ENCODE measurements around the gene LAMA5. TPM values are rescaled to one million over a fixed set of nuclear protein-coding genes. Genes with fewer than 3 reads are reported as not detected.

The LAMA5 gene
- total RNA-seq, 4 donors from 2014 or later: 164 to 427 (median 196) TPM

- WGBS, 2 donors: 89 to 96% methylated on average over 5 of the region's 5 CpGs
- TF ChIP-seq POLR2A (IDR thresholded peaks at IDR 0.05) (no peak), CTCF (IDR thresholded peaks at IDR 0.05) (no peak)
- intact Hi-C loops (cut with DNase I; ENCODE audit: low total_unique reads): no loop called here
- no peak overlapping the region for H3K4me3 ChIP-seq (ENCODE audit: low read depth, poor library complexity, severe bottlenecking)
- DNase-seq (ENCODE audit: low spot score in 2 of 2): no peak
Observed at GRCh38 chr20:62344092-62344491, 23.0 kb downstream of the LAMA5 start.

GRCh38 chr20:62342910-62343309 lies 24.2 kb downstream of the LAMA5 start:
- no peak for DNase-seq (ENCODE audit: low spot score in 2 of 2)
- TF ChIP-seq POLR2A (IDR thresholded peaks at IDR 0.05): no peak
- TF ChIP-seq CTCF (IDR thresholded peaks at IDR 0.05): no peak
- H3K4me3 ChIP-seq (ENCODE audit: low read depth, poor library complexity, severe bottlenecking): no peak overlapping the region
- intact Hi-C loops (cut with DNase I; ENCODE audit: low total_unique reads): no loop called here
- 65 to 70% methylated on average over 10 of the region's 10 CpGs for WGBS, 2 donors

GRCh38 chr20:62339647-62340062 lies 27.5 kb downstream of the LAMA5 start:
- no peak for DNase-seq (ENCODE audit: low spot score in 2 of 2)
- whole genome bisulfite sequencing, 2 donors: 75 to 77% methylated on average over 13 of the region's 14 CpGs
- TF ChIP-seq CTCF (IDR thresholded peaks at IDR 0.05) (no peak), POLR2A (IDR thresholded peaks at IDR 0.05) (no peak)
- H3K4me3 ChIP-seq (ENCODE audit: low read depth, poor library complexity, severe bottlenecking): no peak overlapping the region
- intact Hi-C loops (cut with DNase I; ENCODE audit: low total_unique reads): no loop called here

- TF ChIP-seq POLR2A (IDR thresholded peaks at IDR 0.05) (no peak), CTCF (IDR thresholded peaks at IDR 0.05) (no peak)
- intact Hi-C loops (cut with DNase I; ENCODE audit: low total_unique reads): no loop called here
- no peak overlapping the region for H3K4me3 ChIP-seq (ENCODE audit: low read depth, poor library complexity, severe bottlenecking)
- no peak for DNase-seq (ENCODE audit: low spot score in 2 of 2)
- WGBS, 2 donors: 90 to 92% methylated on average over 15 to 16 of the region's 16 CpGs
Observed at GRCh38 chr20:62338294-62338620, 28.9 kb downstream of the LAMA5 start.

- TF ChIP-seq CTCF (IDR thresholded peaks at IDR 0.05): no peak
- no peak for TF ChIP-seq POLR2A (IDR thresholded peaks at IDR 0.05)
- 83 to 90% methylated on average over 16 to 34 of the region's 34 CpGs for WGBS, 2 donors
- H3K4me3 ChIP-seq (ENCODE audit: low read depth, poor library complexity, severe bottlenecking): no peak overlapping the region
- DNase-seq (ENCODE audit: low spot score in 2 of 2): no peak
- intact Hi-C loops (cut with DNase I; ENCODE audit: low total_unique reads): no loop called here
Observed at GRCh38 chr20:62337558-62338293, 29.4 kb downstream of the LAMA5 start.

Data from lower leg skin (tissue), 4 donors.